Tibial artery (tissue), 4 donors: ENCODE results near the gene SCUBE1.

ENCODE experiments used
- DNase-seq, 2 donors: peaks; one replicate each; pipeline ENCODE4 v3.0.0-alpha.2; 2019
- H3K27ac ChIP-seq, 2 donors: fragments of 200-600 bp; sonication (generic) in 1 of 2; 1 replicate in 1 of 2; 2 replicates in 1 of 2; pipeline ENCODE4 v1.5.1; 2018 to 2019; ENCODE audit warnings: mild to moderate bottlenecking in 1 of 2
- H3K27me3 ChIP-seq, 2 donors: fragments of 200-600 bp; sonication (generic) in 1 of 2; one replicate each; pipeline versions ENCODE4 v1.5.1 to v1.6.0; 2016 to 2019
- H3K36me3 ChIP-seq, 3 donors: fragments of 200-600 bp; sonication (generic) in 2 of 3; one replicate each; pipeline ENCODE4 v1.5.1; 2016 to 2019; ENCODE audit warnings: mild to moderate bottlenecking in 2 of 3
- H3K4me1 ChIP-seq, 4 donors: fragments of 200-600 bp; sonication (generic) in 2 of 4; 1 replicate in 3 of 4; 2 replicates in 1 of 4; pipeline ENCODE4 v1.5.1; 2016 to 2019
- H3K4me3 ChIP-seq, 2 donors: fragments of 200-600 bp; sonication (generic) in 1 of 2; 1 replicate in 1 of 2; 2 replicates in 1 of 2; pipeline ENCODE4 v1.5.1; 2018 to 2019; ENCODE audit warnings: mild to moderate bottlenecking in 2 of 2
- H3K9me3 ChIP-seq, 3 donors: fragments of 200-600 bp; sonication (generic) in 1 of 3; one replicate each; pipeline ENCODE4 v1.5.1; 2016 to 2019
- intact Hi-C: fragments of 100-400 bp; cut with DNase I; formaldehyde crosslinking; loops from one replicate; pipeline ENCODE4 v1.15.0; 2023; ENCODE audit warnings: low total_unique reads
- TF ChIP-seq, protein P1 (sequence below), 2 experiments: fragments of 200-600 bp in 1 of 2; fragments of 450-650 bp in 1 of 2; IDR thresholded peaks; one replicate each; pipeline ENCODE4 v1.5.1; 2017 to 2019; ENCODE audit warnings: antibody characterized with exemption in 2 of 2, mild to moderate bottlenecking in 1 of 2, moderate library complexity in 1 of 2

Gene SCUBE1

DNA sequence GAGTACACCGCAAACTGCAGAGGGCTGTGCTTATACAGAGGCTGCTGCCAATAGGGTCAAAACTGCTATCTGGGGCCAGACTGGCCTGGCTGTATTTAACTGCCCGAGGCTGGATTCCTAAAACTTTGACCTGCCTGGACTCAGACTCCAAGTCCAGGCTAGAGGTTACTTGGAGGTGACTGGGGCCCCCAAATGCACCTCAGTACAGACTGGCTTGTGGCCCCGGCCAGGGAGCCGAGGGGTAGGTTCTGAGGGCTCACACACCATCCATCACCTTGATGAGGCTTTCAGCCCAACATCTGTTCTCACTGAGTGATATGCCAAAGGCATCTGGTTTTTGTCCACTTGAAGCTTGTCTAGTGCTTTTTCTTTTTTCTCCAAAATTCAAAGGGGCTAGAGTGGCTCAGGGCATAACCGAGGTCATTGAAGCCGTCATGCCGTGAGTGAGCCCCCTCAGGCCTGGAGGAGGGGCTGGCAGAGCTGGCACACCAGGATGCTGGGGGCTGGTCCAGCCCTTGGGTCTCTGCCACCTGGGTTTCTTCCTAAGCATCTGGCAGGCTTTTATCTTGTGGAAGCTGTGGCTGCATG is 103.9 kb downstream of the SCUBE1 start:
- Histone ChIP-seq H3K36me3 (no peaks in the 10 kb centered on the region), H3K27me3 (peaks cover 0 to 34% of the 10 kb centered on the region in 2 donors), H3K4me3 (no peak overlapping the region), H3K27ac (no peak overlapping the region), H3K9me3 (no peaks in the 10 kb centered on the region), H3K4me1 (peaks cover 0 to 26% (median 16%) of the 10 kb centered on the region in 4 donors)
- TF ChIP-seq, protein P1, sequence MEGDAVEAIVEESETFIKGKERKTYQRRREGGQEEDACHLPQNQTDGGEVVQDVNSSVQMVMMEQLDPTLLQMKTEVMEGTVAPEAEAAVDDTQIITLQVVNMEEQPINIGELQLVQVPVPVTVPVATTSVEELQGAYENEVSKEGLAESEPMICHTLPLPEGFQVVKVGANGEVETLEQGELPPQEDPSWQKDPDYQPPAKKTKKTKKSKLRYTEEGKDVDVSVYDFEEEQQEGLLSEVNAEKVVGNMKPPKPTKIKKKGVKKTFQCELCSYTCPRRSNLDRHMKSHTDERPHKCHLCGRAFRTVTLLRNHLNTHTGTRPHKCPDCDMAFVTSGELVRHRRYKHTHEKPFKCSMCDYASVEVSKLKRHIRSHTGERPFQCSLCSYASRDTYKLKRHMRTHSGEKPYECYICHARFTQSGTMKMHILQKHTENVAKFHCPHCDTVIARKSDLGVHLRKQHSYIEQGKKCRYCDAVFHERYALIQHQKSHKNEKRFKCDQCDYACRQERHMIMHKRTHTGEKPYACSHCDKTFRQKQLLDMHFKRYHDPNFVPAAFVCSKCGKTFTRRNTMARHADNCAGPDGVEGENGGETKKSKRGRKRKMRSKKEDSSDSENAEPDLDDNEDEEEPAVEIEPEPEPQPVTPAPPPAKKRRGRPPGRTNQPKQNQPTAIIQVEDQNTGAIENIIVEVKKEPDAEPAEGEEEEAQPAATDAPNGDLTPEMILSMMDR (IDR thresholded peaks at IDR 0.05), result no peak
- intact Hi-C loops, result no loop called here
- DNase-seq, result no peak

DNA sequence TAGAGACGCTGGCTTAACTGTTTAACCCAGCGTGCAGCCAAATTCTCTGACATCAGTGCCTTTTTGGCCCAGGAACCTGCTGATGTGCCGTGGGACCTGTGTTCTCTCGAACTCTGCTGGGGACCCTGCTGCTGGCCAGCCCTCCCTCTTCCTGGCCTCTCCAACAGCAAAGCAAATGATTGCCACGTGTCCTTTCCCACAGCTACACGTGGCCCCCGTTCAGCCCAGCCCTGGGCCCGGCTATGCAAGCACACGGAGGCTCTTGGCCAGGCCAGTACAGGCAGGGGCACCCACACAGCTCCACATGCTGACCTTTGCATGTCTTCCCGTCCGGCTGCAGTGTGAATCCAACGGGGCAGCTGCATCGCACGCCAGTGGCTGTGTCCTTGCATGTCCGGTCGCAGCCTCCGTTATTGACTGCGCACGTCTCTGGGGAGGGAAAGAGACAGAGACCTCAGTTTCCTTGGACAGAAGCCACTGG is 104.6 kb downstream of the SCUBE1 start:
- intact Hi-C loops, result no loop called here
- Histone ChIP-seq H3K4me1 (peaks cover 0 to 26% (median 16%) of the 10 kb centered on the region in 4 donors), H3K27ac (no peak overlapping the region), H3K36me3 (no peaks in the 10 kb centered on the region), H3K9me3 (no peaks in the 10 kb centered on the region), H3K4me3 (no peak overlapping the region), H3K27me3 (peaks cover 0 to 41% of the 10 kb centered on the region in 2 donors)
- TF ChIP-seq, protein P1 (IDR thresholded peaks at IDR 0.05), result no peak
- DNase-seq, result no peak

DNA sequence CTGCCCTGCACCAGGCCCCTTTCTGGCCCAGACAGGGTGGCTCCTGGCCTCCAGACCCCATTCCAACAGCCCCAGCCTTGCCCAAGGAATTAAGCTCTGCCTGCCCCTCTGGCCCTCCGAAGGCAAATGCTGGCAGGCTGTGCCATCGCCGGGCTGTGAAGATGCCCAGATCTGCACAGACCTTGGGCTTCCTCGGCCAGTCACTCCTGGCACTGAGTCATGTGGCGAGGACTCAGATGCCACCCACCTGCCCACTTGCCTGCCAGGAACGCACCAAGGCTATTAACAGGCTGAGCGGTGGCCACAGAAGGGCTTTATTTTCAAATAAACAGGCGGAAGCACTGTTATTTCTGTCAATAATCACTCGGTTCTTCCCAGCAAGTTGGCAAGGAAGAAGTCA is 105.9 kb downstream of the SCUBE1 start:
- H3K36me3 ChIP-seq, result no peaks in the 10 kb centered on the region
- intact Hi-C loops, result no loop called here
- no peak overlapping the region for H3K4me3 ChIP-seq

DNA sequence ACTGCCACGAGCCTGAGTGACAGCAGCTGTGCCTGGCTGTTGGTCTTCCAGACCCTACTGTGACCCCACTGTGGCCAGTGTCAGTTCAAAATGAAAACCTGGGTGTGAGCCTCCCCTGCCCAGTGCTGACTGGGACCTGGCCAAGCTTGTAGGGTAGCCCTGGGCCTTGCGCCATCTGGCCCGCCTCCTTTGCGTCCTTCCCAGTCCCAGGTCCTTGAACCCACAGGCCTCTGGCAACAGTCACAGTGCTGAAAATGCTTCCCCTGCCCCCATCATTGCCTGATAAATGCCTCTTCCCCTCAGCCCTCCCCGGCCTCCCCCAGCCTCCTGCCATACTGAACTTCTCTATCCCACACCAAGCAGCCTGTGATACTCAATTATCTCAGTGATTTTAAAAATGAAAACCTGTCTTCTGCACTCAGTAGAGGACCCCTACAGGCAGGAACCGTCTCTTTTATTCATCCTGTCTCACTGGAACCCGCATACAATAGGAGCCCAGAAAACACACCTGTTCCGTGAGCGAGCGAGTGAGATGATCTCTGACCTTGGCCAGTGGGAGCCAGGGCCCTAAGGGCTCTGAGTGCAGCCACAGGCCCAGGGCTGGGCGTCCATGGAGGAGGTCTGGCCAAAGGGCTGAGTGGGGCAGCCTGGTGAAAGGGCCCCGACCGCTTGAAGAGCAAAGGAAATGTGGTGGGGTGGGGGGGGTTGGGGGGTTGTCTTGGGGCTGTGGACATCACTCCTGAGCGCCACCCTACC is 106.6 kb downstream of the SCUBE1 start:
- intact Hi-C loops, result no loop called here
- TF ChIP-seq, protein P1 (IDR thresholded peaks at IDR 0.05), result no peak
- no peak for DNase-seq
- H3K9me3 ChIP-seq, result no peaks in the 10 kb centered on the region
- no peaks in the 10 kb centered on the region for H3K36me3 ChIP-seq
- peaks cover 0 to 26% (median 16%) of the 10 kb centered on the region in 4 donors for H3K4me1 ChIP-seq
- no peak overlapping the region for H3K4me3 ChIP-seq
- no peak overlapping the region for H3K27ac ChIP-seq
- peaks cover 0 to 52% of the 10 kb centered on the region in 2 donors for H3K27me3 ChIP-seq

More for the DNA sequence above, 105.9 kb downstream of the SCUBE1 start:
- H3K9me3 ChIP-seq, result no peaks in the 10 kb centered on the region
- peaks cover 0 to 46% of the 10 kb centered on the region in 2 donors for H3K27me3 ChIP-seq
- H3K27ac ChIP-seq, result no peak overlapping the region
- DNase-seq, result no peak
- peaks cover 0 to 26% (median 16%) of the 10 kb centered on the region in 4 donors for H3K4me1 ChIP-seq
- TF ChIP-seq, protein P1 (IDR thresholded peaks at IDR 0.05), result no peak

DNA sequence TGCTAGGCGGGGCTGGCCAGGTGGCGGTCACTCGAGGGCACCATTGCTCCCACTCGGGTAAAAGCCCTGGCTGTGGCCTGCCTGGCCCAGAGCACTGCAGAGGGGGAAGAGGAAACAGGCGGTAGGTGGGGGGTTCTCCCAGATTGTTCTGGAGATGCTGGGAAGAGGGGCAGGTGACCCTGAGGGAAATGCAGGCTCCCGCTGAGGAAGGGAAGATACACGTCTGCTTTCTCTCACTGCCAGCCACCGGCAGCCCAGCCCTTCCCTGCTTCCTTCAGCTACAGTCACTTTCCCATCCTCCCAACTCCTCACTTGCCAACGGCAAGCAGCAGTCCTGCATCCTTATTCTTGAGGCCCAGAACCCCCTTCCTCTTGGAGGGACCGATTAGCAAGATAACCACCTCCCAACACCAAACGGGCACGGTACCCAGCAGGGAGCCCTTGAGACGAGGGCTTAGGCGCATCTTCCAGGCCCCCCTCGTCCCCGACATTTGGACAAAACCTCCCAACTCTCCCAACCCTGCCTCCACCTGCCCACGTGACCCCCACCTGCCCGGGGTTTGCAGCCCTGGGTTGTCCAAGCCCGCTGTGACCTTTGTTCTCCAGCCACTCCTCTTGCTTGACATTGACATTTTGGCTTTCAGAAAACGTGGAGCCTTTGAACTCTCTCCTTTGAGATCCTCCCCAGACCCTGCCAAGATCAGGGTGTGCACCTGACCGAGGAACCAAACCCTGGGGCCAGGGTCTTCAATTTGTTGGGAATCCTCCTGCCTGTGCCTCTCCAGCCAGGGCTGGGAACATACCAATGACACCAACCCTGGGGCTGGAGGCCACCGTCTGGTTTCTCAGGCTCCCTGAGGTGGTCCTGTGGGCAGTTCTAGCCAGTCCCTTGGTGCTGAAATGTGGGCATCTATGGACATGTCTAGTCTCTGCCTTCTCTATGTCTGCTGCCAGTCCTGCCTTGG is 107.4 kb downstream of the SCUBE1 start:
- no peaks in the 10 kb centered on the region for H3K36me3 ChIP-seq
- H3K4me3 ChIP-seq, result no peak overlapping the region
- H3K27ac ChIP-seq, result no peak overlapping the region
- no peak for DNase-seq
- intact Hi-C loops, result no loop called here
- TF ChIP-seq, protein P1 (IDR thresholded peaks at IDR 0.05), result no peak
- H3K9me3 ChIP-seq, result no peaks in the 10 kb centered on the region
- H3K27me3 ChIP-seq, result peaks cover 0 to 52% of the 10 kb centered on the region in 2 donors
- peaks cover 0 to 32% (median 17%) of the 10 kb centered on the region in 4 donors for H3K4me1 ChIP-seq
